Stimulated activated CD4-positive, alpha-beta T cell treated with anti-CD3 and anti-CD28 coated beads, Interleukin-1b, Interleukin-23, amount 100 ng/mL, for 1 hour (primary cell): ENCODE measurements around the gene FOXO3.
"Not testable (repeated sequence)": the region's sequence is repeated elsewhere in the genome, so short reads cannot be mapped to it uniquely, and the experiment has no call there.

Experiments used
- DNase-seq, 2 donors: peaks; one replicate each; pipeline ENCODE4 v3.0.0-alpha.2; 2020; ENCODE audit warnings: low read depth in 2 of 2

Gene FOXO3

GRCh38 chr6:108682383-108683119 is 121.8 kb downstream of the FOXO3 start:
- not testable (repeated sequence) for DNase-seq

GRCh38 chr6:108683976-108684375 is 123.3 kb downstream of the FOXO3 start:
- not testable (repeated sequence) for DNase-seq

DNA sequence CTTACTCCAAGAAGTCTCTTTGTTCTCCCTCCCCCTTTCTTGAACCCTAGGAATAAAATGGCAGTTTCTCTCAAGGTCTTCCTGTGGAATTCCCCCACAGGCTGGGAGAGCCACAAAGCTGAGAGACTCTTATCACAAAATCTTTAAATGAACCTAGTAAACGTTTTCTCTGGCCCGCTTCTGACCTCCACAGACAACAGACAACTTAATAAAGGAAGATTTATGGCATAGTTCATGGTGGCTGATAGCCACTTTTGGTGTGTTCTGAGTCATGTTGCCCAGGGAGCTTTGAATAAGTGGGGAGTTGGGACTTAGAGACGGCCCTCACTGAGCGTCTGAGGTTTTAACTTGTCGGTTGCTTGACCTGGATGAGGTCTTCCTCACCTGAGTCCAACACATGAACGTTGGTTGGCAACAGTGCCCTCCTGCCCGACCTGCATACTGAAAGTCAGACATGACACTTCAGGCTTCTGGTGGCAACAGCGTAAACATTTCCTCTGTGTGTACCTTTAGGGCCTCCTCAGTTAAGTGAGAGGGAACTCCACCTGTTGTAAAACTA is 124.1 kb downstream of the FOXO3 start:
- no peak for DNase-seq

DNA sequence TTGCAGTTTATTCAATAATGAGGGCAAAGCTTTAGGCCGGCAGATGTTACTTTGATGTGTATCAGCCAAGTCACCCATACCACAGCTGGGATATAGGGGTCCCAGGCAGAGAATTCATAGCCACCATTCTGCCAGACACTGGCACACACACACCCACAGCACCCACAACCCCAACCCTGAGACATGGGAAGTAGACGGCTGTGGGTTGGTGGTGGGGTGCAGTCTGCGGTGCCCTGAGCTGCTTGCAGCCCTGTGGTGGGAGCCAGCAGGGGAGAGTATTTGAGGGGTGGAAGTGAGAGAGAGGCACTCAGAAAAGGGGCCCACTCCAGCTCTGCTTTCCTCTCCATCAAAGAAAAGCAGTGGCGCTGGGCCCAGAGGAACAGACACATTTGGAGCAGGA is 125.3 kb downstream of the FOXO3 start:
- no peak for DNase-seq

DNA sequence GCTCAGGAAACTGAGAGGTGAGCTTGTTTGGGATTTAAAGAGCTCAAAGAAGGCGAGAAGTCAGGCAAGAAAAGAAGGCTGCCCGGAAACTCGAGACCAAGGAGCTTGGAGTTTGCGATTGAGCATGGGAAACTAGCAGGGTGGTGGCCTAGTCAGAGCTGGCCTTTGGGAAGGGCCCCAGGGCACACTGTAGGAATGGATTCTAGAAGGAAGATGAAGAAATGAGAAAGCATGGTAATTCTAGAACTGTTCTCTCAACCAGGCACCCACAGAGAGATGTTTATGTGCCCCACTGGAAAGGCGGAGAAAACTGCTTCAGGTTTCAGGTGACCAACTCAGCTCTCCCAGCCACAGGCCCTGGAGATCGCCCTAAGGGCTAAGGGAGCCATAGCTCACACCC is 126.2 kb downstream of the FOXO3 start:
- no peak for DNase-seq

DNA sequence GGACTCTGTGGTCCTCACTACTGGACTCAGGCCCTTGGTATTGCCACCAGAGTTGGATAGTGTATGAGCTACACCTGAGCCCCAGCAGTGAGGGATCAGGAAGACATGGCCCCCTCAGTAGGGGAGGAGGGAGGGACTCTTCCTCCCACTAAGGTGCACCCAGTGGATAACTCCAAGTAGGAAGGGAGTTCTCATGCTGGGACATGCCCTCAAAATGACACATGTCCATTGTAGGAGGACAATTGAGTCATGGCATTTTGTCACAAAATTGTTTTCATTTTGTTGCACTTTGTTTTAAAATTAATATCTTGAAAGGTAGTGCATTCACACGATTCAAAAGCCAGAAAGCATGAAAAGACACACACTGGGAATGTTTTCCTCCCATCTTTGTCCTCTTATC is 127.2 kb downstream of the FOXO3 start:
- DNase-seq, result no peak

DNA sequence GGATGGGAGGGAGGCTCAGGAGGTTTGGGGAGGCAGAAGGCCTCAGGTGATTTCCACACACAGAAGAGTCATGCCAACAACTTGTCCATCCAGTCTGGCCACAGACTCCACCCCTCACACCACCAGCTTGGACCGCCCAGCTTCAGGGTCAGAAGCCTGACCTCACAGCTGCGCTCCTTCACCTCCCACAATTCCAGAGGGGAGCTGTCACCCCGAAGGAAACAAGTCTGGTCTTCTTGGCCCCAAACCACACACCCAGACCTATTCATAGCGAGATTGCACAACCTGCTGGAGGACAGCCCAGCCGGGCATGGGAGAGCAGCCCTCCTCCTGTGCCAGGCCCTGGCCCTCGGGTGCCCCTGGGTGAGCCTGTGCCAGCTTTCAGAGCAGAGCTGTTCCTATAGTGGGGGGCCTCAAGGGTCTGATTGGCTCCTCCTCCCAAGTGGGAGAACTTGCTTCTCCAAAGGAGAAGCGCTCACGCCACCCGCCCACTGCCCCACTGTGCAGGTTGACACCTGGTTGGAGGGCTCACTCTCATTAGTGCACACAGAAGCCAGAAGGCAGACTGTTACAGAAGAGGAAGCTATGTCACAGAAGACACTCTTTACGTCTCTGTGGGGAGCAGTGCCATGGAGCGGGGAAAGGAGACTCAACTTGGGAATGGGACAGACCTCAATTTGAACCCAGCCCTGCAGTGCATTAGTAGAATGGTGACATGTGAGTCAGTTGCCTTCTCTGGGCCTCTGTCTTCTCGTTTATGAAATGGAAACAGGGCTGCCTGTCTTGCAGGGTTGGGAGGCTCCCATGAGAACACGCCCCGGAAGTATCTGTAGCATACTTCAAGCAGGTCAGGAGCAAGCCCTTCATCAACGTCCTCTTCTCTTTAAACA is 128.8 kb downstream of the FOXO3 start:
- DNase-seq, result no peak

DNA sequence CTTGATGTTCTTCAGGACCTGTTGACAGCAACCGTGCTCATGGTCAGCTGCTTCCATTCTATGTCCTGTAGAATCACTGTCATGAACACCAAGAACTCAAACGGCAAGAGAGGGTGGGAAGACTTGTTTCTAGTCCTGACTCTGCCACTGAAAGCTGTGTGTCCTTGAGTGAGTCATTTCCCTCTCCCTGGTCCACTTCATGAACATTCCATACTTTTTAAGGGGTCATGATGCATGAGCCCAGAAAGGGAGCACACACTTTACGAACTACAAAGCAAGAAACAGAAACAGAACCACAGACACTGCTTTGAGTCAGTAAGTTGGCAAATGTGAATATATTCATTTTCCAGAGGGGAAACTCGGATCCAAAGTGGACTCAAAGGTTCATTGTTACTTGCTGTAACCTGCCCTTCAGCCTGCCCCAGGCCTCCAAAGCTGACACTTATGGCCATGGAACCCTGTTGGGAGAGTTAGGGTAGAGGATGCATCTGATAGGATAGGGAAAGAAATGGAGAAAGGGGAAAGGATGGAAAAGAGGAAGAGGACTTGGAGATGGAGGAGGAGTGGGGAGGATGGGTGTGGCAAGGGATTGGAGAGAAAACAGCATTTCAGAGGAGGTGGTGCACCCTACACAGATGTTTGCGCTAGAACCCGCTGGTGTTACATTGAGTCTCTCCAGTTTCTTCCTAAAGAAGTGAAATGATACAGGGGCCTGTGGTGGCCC is 129.8 kb downstream of the FOXO3 start:
- DNase-seq, result no peak

GRCh38 chr6:108693430-108694154 is 132.9 kb downstream of the FOXO3 start:
- DNase-seq, result no peak

DNA sequence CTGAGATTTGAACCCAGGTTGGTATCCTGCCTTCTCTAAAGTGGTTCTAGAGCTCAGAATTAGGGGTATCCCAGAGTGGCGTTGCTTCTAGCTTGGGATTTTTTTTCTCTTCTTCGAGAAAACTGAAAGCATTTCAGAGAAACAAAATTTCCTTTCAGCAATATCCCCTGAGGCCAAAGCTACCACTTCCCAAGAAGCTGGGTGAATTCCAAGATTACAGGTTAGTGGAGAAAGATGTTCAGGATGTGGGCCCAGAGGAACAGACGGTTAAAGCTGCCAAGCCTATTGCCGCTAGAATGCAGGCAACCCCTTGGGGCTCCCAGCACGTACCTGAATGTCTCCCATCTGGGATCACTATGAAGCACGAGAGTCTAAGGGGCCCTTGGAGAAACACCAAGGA is 134.1 kb downstream of the FOXO3 start:
- DNase-seq, result no peak

GRCh38 chr6:108697561-108698161 is 136.9 kb downstream of the FOXO3 start:
- DNase-seq, result no peak

GRCh38 chr6:108698593-108699289 is 138.0 kb downstream of the FOXO3 start:
- no peak for DNase-seq

DNA sequence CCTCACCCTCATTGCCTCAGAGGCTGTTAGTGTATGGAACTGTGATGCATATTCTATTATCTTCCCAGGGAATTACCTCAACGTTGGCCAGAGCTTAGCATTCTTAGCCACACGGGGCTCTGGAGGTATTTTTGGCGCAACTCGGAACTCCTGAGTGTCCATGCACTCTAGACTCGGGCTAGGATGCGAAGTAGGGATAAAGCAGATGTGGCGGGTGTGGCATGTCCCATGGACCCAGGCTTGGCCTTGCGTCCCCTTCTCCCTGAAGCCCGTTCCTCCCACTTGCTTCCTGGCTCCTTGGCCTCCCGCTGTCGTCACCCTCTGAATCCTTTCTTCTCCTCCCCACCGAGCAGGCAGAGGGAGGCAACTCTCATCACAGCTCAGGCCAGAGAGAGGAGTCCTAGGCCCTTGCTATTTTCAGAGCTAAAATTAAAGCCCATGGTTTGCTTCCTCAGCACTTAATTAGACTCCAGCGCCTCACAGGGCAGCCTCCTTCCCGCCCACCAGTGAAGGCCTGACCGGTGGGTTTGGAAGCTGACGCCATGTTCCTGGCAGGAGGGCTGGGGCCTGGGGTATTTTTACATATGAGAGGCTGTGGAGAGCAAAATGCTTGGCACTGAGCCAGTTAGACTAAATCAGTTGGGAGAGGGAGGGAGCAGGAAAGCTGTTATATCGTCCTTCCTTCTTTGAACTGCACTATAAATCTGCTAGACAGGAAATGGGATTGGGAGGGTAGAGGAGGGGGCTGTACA is 138.7 kb downstream of the FOXO3 start:
- DNase-seq, result no peak

DNA sequence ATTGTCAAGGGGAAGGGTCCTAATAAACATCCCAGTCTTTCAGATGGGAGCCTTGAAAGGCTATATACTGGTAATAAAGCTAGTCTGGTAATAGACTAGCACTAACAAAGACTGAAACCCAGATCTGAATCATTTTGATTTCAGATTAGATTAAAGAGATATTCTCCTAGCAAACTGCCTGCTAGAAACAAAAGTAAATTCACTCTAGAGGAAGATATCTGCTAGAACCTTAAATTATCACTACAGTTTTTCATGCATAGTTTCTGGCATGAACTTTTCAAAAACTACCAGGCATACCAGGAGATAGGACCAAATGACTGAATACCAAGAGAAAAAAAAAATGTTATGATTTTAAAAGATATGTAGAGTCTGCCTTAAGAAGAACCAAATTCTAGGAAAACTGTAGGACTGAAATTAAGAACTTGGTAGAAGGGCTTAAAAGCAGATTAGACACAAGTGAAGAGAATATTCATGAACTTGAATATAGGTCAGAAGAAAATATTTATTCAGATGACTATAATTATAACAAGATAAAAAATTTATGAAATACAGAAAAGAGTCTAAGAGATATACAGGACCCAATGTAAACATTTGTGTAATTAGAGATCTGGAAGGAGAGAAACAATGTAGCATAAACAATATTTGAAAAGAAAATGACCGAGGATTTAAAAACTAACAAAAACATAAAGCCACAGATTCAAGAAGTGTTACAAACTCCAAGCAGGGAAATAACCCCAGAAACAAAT is 141.6 kb downstream of the FOXO3 start:
- DNase-seq, result no peak

DNA sequence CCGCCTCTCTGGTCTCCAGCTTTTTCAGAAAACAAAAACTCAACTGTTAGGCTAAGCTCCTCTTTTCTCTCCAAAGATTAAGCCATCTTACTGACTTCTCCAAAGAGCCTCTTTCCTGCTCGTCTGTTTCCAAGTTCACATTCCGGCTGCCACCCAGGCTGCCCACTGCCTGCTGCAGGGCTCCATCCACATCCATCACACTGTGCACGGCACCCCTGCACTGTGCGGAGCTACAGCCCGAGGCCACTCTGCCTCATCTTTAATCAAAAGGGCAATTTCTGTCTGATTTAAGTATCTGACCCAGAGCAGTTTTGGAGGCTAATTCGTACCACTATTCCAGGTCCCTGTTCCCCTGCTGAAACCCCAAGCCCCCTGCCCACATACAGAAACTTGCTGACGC is 145.9 kb downstream of the FOXO3 start:
- DNase-seq, result no peak

GRCh38 chr6:108707328-108707976 is 146.7 kb downstream of the FOXO3 start:
- no peak for DNase-seq

- no peak for DNase-seq
Observed at GRCh38 chr6:108710030-108710429, 149.3 kb downstream of the FOXO3 start.

DNA sequence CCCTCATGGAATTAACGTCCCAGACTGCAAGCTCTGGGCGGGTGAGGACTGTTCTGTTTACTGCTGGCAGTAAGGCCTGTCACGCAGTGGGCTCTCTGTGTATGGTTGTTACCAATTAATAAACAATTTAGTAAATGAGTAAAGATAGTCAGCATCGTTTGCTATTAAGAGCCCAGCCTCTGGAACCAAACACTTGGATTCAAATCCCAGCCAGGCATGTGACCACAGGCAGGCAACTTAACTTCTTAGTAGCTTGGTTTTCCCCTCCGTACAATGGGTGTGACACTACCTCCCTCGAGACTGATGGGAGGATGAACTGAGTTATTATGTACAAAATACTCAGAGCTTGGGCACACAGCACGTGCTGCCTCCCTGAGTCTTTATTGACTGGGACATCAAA is 149.8 kb downstream of the FOXO3 start:
- no peak for DNase-seq
